Inflammatory macrophage treated with lipopolysaccharide for 4 hours (primary cell): ENCODE measurements around the gene DIP2B.

Source experiments
- DNase-seq: peaks from one replicate; pipeline ENCODE4 v3.0.0-alpha.2; 2020

Gene DIP2B

DNA sequence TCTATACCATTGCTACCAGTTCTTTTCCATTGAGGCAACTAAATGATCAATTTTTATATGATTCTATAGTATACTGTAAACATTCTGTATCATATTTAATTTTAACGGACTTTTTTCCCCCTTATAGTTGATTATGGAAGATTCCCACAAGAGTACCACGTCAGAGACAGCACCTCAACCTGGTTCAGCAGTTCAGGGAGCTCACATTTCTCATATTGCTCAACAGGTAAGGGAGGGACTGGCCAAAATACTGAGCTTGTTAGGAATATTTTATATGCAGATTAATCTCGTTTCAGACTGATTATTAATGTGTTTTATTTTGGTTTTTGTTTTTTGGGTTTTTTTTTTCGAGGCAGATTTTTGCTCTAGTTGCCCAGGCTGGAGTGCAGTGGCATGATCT, 275.2 kb downstream of the DIP2B start:
- DNase-seq: no peak

GRCh38 chr12:50784501-50784900, 279.7 kb downstream of the DIP2B start:
- DNase-seq: no peak

- no peak for DNase-seq
Measured at GRCh38 chr12:50785406-50786001, 280.7 kb downstream of the DIP2B start.

DNA sequence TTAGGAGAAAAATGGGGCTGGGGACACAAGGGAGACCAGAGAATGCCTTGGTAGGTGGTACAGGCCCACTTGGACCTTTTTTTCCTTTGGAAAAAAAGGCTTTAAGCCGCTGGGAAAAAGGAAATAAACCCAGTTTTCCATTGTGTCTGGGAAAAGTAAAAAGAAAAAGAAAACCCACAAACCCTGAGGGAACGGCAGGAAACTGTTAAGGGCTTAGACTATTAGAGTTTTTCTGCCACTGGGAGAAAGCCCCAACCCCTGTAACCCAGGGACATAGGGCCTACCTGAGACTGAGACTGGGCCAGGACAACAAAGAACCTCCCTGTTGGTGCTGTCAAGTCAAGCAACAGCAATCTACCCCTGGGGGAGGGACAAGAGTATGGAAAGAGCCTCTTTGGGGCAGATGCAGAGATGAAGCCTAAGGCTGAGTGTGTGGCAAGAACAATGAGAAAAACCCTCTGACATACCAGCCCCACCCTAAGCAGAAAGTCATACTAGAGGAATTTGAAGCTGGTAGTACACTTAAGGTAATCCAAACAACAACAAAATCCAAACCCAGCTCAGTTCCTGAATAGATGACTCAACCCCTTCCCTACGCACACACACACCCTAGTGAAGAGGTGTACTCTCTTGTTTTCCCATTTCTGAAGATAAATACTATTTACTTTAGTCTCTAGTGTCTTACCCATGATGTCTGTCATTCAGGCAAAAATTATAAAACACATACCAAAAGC, 281.9 kb downstream of the DIP2B start:
- no peak for DNase-seq

- DNase-seq: no peak
Measured at GRCh38 chr12:50787618-50788017, 282.8 kb downstream of the DIP2B start.

GRCh38 chr12:50788561-50788960, 283.8 kb downstream of the DIP2B start:
- DNase-seq: no peak

DNA sequence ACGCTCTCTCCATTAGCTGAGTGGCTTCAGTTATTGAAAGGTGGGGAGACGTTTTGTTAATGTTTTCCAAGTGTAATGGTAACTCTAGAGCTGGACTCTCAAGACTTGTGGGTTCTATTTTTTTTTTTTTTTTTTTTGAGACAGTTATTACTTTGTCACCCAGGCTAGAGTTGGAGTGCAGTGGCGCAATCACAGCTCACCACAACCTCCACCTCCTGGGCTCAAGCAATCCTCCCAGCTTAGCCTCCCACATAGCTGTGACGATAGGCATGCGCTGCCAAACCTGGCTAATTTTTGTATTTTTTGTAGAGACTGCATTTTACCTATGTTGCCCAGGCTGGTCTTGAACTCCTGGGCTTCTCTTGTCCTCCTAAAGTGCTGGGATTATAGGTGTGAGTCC, 285.3 kb downstream of the DIP2B start:
- DNase-seq: no peak
